ENCODE measurements around the gene HOXB6. TPM values are rescaled to one million over a fixed set of nuclear protein-coding genes. Genes with fewer than 3 reads are reported as not detected.

Gene HOXB6
- polyA plus RNA-seq, 4 donors, result 0.45 to 17.5 (median 4.0) TPM

- Histone ChIP-seq H3K36me3 (ENCODE audit: control insufficient read depth in 3 of 3, insufficient read depth in 2 of 3, low read depth in 1 of 3, low read length in 3 of 3) (peaks cover 0 to 30% (median 0%) of the 10 kb centered on the region in 3 donors), H3K27ac (ENCODE audit: low read depth in 1 of 3, low read length in 2 of 3) (peak overlapping the region in 2 of 3 donors; percentile 64 to 86), H3K4me3 (ENCODE audit: low read depth in 1 of 3, low read length in 3 of 3) (no peak overlapping the region), H3K27me3 (ENCODE audit: control insufficient read depth in 3 of 3, insufficient read depth in 3 of 3, low read length in 3 of 3) (peaks cover 0 to 83% (median 8%) of the 10 kb centered on the region in 3 donors), H3K4me1 (ENCODE audit: control insufficient read depth in 3 of 3, insufficient read depth in 2 of 3, low read depth in 1 of 3, low read length in 2 of 3) (peaks cover 0 to 30% (median 3%) of the 10 kb centered on the region in 3 donors), H3K9me3 (ENCODE audit: control insufficient read depth in 2 of 2, insufficient read depth in 1 of 2, low read depth in 1 of 2, low read length in 1 of 2) (no peaks in the 10 kb centered on the region)
- no peak for DNase-seq
- 34 to 43% (median 39%) methylated on average over 55 to 70 of the region's 70 CpGs for WGBS, 3 donors
- no peak for FAIRE-seq
Observed at GRCh38 chr17:48550502-48551213, 54.1 kb downstream of the HOXB6 start.

- Histone ChIP-seq H3K27ac (ENCODE audit: low read depth in 1 of 3, low read length in 2 of 3) (peak overlapping the region in 2 of 3 donors; percentile 62 to 86), H3K4me1 (ENCODE audit: control insufficient read depth in 3 of 3, insufficient read depth in 2 of 3, low read depth in 1 of 3, low read length in 2 of 3) (peaks cover 0 to 32% (median 3%) of the 10 kb centered on the region in 3 donors), H3K4me3 (ENCODE audit: low read depth in 1 of 3, low read length in 3 of 3) (no peak overlapping the region), H3K27me3 (ENCODE audit: control insufficient read depth in 3 of 3, insufficient read depth in 3 of 3, low read length in 3 of 3) (peaks cover 0 to 87% (median 8%) of the 10 kb centered on the region in 3 donors), H3K36me3 (ENCODE audit: control insufficient read depth in 3 of 3, insufficient read depth in 2 of 3, low read depth in 1 of 3, low read length in 3 of 3) (peaks cover 0 to 30% (median 0%) of the 10 kb centered on the region in 3 donors), H3K9me3 (ENCODE audit: control insufficient read depth in 2 of 2, insufficient read depth in 1 of 2, low read depth in 1 of 2, low read length in 1 of 2) (no peaks in the 10 kb centered on the region)
- DNase-seq (no peak), FAIRE-seq (no peak)
- 57 to 66% (median 63%) methylated on average over 17 to 18 of the region's 18 CpGs for WGBS, 3 donors
Observed at GRCh38 chr17:48549914-48550501, 54.8 kb downstream of the HOXB6 start.

GRCh38 chr17:48549281-48549630 is 55.5 kb downstream of the HOXB6 start:
- WGBS, 3 donors, result 45 to 62% (median 53%) methylated on average over 3 of the region's 3 CpGs
- DNase-seq (no peak), FAIRE-seq (no peak)
- Histone ChIP-seq H3K27ac (ENCODE audit: low read depth in 1 of 3, low read length in 2 of 3) (peak overlapping the region in 2 of 3 donors; percentile 2 to 62), H3K27me3 (ENCODE audit: control insufficient read depth in 3 of 3, insufficient read depth in 3 of 3, low read length in 3 of 3) (peaks cover 0 to 87% (median 8%) of the 10 kb centered on the region in 3 donors), H3K36me3 (ENCODE audit: control insufficient read depth in 3 of 3, insufficient read depth in 2 of 3, low read depth in 1 of 3, low read length in 3 of 3) (peaks cover 0 to 25% (median 0%) of the 10 kb centered on the region in 3 donors), H3K9me3 (ENCODE audit: control insufficient read depth in 2 of 2, insufficient read depth in 1 of 2, low read depth in 1 of 2, low read length in 1 of 2) (no peaks in the 10 kb centered on the region), H3K4me3 (ENCODE audit: low read depth in 1 of 3, low read length in 3 of 3) (no peak overlapping the region), H3K4me1 (ENCODE audit: control insufficient read depth in 3 of 3, insufficient read depth in 2 of 3, low read depth in 1 of 3, low read length in 2 of 3) (peaks cover 0 to 26% (median 3%) of the 10 kb centered on the region in 3 donors)

GRCh38 chr17:48548523-48549280 is 56.1 kb downstream of the HOXB6 start:
- WGBS, 3 donors, result 46 to 63% (median 58%) methylated on average over 6 of the region's 6 CpGs
- FAIRE-seq (no peak), DNase-seq (no peak)
- Histone ChIP-seq H3K9me3 (ENCODE audit: control insufficient read depth in 2 of 2, insufficient read depth in 1 of 2, low read depth in 1 of 2, low read length in 1 of 2) (no peaks in the 10 kb centered on the region), H3K4me3 (ENCODE audit: low read depth in 1 of 3, low read length in 3 of 3) (no peak overlapping the region), H3K27me3 (ENCODE audit: control insufficient read depth in 3 of 3, insufficient read depth in 3 of 3, low read length in 3 of 3) (peaks cover 0 to 87% (median 8%) of the 10 kb centered on the region in 3 donors), H3K27ac (ENCODE audit: low read depth in 1 of 3, low read length in 2 of 3) (peak overlapping the region in 2 of 3 donors; percentile 62 to 80), H3K4me1 (ENCODE audit: control insufficient read depth in 3 of 3, insufficient read depth in 2 of 3, low read depth in 1 of 3, low read length in 2 of 3) (peaks cover 0 to 26% (median 3%) of the 10 kb centered on the region in 3 donors), H3K36me3 (ENCODE audit: control insufficient read depth in 3 of 3, insufficient read depth in 2 of 3, low read depth in 1 of 3, low read length in 3 of 3) (peaks cover 0 to 23% (median 0%) of the 10 kb centered on the region in 3 donors)

GRCh38 chr17:48547808-48548522 is 56.8 kb downstream of the HOXB6 start:
- FAIRE-seq, result no peak
- peak in 1 of 2 donors; percentile 18 for DNase-seq
- 32 to 48% (median 42%) methylated on average over 24 of the region's 24 CpGs for whole genome bisulfite sequencing, 3 donors
- Histone ChIP-seq H3K27me3 (ENCODE audit: control insufficient read depth in 3 of 3, insufficient read depth in 3 of 3, low read length in 3 of 3) (peaks cover 0 to 88% (median 8%) of the 10 kb centered on the region in 3 donors), H3K4me3 (ENCODE audit: low read depth in 1 of 3, low read length in 3 of 3) (no peak overlapping the region), H3K27ac (ENCODE audit: low read depth in 1 of 3, low read length in 2 of 3) (peak overlapping the region in 2 of 3 donors; percentile 80 to 90), H3K9me3 (ENCODE audit: control insufficient read depth in 2 of 2, insufficient read depth in 1 of 2, low read depth in 1 of 2, low read length in 1 of 2) (no peaks in the 10 kb centered on the region), H3K36me3 (ENCODE audit: control insufficient read depth in 3 of 3, insufficient read depth in 2 of 3, low read depth in 1 of 3, low read length in 3 of 3) (peaks cover 0 to 25% (median 0%) of the 10 kb centered on the region in 3 donors), H3K4me1 (ENCODE audit: control insufficient read depth in 3 of 3, insufficient read depth in 2 of 3, low read depth in 1 of 3, low read length in 2 of 3) (peaks cover 0 to 26% (median 3%) of the 10 kb centered on the region in 3 donors)

- H3K27me3 ChIP-seq (ENCODE audit: control insufficient read depth in 3 of 3, insufficient read depth in 3 of 3, low read length in 3 of 3), result peaks cover 0 to 88% (median 8%) of the 10 kb centered on the region in 3 donors
- no peak for FAIRE-seq
Observed at GRCh38 chr17:48546924-48547807, 57.6 kb downstream of the HOXB6 start.

GRCh38 chr17:48546137-48546923 is 58.5 kb downstream of the HOXB6 start:
- Histone ChIP-seq H3K27ac (ENCODE audit: low read depth in 1 of 3, low read length in 2 of 3) (peak overlapping the region; percentile 27 to 90 (median 74)), H3K9me3 (ENCODE audit: control insufficient read depth in 2 of 2, insufficient read depth in 1 of 2, low read depth in 1 of 2, low read length in 1 of 2) (no peaks in the 10 kb centered on the region), H3K4me1 (ENCODE audit: control insufficient read depth in 3 of 3, insufficient read depth in 2 of 3, low read depth in 1 of 3, low read length in 2 of 3) (peaks cover 0 to 19% (median 3%) of the 10 kb centered on the region in 3 donors), H3K36me3 (ENCODE audit: control insufficient read depth in 3 of 3, insufficient read depth in 2 of 3, low read depth in 1 of 3, low read length in 3 of 3) (peaks cover 0 to 25% (median 0%) of the 10 kb centered on the region in 3 donors), H3K4me3 (ENCODE audit: low read depth in 1 of 3, low read length in 3 of 3) (peak overlapping the region in 1 of 3 donors; percentile 16), H3K27me3 (ENCODE audit: control insufficient read depth in 3 of 3, insufficient read depth in 3 of 3, low read length in 3 of 3) (peaks cover 0 to 88% (median 8%) of the 10 kb centered on the region in 3 donors)
- WGBS, 3 donors, result 46 to 48% (median 48%) methylated on average over 10 of the region's 10 CpGs
- no peak for FAIRE-seq
- DNase-seq, result no peak

More at GRCh38 chr17:48546924-48547807, 57.6 kb downstream of the HOXB6 start:
- H3K4me3 ChIP-seq (ENCODE audit: low read depth in 1 of 3, low read length in 3 of 3), result peak overlapping the region in 1 of 3 donors; percentile 16
- H3K9me3 ChIP-seq (ENCODE audit: control insufficient read depth in 2 of 2, insufficient read depth in 1 of 2, low read depth in 1 of 2, low read length in 1 of 2), result no peaks in the 10 kb centered on the region
- H3K27ac ChIP-seq (ENCODE audit: low read depth in 1 of 3, low read length in 2 of 3), result peak overlapping the region; percentile 27 to 90 (median 74)
- H3K4me1 ChIP-seq (ENCODE audit: control insufficient read depth in 3 of 3, insufficient read depth in 2 of 3, low read depth in 1 of 3, low read length in 2 of 3), result peaks cover 0 to 22% (median 3%) of the 10 kb centered on the region in 3 donors
- 37 to 43% (median 40%) methylated on average over 10 of the region's 10 CpGs for WGBS, 3 donors
- H3K36me3 ChIP-seq (ENCODE audit: control insufficient read depth in 3 of 3, insufficient read depth in 2 of 3, low read depth in 1 of 3, low read length in 3 of 3), result peaks cover 0 to 29% (median 0%) of the 10 kb centered on the region in 3 donors
- DNase-seq, result no peak

All from small intestine (tissue), 7 donors.